Islet precursor cell (in vitro differentiated cells): ENCODE data around the gene KAT2B.

ENCODE experiments used
- DNase-seq: peaks from one replicate; pipeline ENCODE4 v3.0.0-alpha.2; 2018

The KAT2B gene

DNA sequence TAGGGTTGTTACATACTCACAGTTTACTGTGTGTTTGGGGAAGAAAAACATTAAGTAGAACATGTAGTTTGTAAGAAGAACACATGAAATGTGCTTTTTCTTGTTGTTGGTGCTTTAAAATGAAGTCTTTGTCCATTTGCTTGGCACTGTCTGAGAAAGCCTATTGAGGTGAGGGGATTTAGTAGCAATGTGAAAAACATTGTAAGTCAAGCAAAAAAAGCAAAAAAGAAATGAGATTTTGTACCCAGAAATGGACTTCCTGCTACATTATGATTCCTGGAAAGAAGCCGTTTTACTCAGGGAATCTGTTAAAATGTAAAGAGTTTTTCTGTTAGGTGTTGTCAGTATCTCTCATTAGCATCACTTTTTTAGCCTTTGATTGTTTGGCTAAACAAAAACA is 59.9 kb downstream of the KAT2B start:
- no peak for DNase-seq

DNA sequence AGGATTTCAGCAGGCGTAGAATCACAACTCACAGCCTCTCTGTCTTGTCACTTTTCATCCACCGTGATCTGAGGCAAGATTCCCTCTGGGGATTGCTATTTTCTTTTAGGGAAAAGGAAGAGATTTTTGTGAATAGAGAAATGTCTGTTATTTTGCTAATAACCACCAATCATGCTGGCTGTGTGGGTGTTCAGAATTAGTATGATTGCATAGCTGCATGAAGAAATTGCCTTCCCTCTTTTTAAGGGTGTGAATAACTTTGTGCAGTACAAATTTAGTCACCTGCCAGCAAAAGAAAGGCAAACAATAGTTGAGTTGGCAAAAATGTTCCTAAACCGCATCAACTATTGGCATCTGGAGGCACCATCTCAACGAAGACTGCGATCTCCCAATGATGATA is 60.8 kb downstream of the KAT2B start:
- no peak for DNase-seq

DNA sequence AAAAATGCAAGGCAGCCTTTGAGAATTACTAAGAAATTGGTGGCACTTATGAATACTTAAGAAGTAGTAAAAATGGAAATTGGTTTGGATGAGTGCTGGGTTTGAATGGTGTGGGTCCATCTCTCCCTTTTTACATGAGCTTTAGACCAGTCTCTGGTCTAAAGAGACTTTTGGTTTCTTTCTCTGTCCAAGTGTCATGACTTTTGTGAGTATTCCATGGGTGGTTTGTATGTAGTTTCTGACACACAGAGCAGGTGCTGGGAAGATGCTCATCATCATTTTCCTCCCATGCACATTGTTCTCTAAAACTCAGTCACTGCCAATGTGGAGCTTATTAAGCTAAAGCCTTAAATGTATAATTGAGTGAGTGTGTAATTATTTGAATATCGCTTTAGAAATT is 63.5 kb downstream of the KAT2B start:
- DNase-seq, result no peak

DNA sequence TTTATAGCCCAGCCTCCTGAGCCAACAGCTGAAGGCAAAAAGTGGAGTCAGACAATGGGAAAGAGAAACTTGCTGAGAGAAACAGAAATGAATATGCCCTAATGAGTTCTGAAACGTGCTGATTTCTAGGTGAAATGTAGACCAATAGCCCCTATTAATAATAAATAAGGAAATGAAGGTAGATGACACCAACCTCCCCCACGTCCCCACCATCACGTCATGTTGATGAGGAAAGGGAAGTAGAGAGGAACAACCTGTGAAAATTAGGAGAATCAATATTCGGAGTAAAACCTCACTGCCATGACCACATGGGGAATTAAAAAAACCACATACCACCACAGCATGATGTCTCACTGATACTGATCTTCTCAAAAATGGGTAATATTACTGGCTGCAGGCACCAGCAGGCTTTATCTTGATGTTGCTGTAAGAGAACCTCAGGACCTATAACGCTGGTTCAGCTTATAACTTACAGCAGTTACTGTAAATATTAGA is 64.0 kb downstream of the KAT2B start:
- DNase-seq, result no peak

DNA sequence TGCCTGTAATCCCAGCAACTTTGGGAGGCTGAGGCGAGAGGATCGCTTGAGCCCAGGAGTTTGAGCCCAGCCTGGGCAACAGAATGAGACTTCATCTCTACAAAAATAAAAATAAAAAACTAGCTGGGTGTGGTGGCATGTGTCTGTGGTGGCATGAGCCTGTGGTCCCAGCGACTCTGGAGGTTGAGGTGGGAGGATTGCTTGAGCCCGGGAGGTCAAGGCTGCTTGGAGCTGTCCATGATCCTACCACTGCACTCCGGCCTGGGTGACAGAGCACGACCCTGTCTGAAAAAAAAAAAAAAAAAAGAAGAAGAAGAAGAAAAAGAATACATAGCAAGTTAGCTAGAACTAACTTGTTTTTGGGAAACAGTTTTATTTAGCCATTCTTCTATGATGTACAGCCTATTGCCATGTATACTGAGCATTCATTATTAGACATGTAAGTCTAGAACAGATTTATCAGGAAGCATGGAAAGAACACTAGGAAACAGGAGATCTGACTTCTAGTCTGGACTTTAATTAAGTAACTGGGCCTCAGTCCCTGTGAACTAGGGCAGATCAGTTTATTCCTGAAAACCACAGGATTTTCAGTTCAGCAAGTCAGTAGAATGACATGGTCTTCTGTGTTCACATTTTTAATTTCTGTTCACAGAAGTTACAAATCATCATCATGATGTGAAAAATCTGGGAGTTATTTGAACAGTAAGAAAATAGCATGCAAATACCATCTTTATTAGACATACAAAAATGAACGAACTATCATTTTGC is 65.5 kb downstream of the KAT2B start:
- no peak for DNase-seq

DNA sequence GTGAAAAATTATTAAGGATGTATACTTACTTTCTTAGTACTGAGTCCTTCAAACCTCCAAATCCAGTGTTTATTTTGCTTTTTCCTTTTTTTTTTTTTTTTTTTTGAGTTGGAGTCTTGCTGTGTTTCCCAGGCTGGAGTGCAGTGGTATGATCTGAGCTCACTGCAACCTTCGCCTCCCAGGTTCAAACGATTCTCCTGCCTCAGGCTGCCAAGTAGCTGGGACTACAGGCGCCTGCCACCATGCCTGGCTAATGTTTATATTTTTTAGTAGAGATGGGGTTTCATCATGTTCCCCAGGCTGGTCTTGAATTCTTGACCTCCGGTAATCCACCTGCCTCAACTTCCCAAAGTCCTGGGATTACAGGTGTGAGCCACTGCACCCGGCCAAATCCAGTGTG is 67.5 kb downstream of the KAT2B start:
- no peak for DNase-seq

DNA sequence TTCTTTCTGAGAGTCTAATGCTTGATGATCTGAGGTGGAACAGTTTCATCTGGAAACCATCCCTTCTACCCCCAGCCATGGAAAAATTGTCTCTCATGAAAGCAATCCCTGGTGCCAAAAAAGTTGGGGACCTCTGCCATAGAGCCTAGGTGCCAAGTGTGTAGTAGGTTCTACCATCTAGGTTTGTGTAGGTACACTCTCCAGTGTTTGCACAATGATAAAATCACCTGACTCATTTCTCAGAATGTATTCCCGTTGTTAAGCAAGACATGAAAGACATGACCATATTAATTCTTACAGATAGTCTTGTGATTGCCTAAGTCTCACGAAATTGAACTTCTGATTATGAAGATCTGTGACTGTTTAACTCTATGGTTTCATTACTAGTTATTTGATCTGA is 68.6 kb downstream of the KAT2B start:
- DNase-seq, result no peak

DNA sequence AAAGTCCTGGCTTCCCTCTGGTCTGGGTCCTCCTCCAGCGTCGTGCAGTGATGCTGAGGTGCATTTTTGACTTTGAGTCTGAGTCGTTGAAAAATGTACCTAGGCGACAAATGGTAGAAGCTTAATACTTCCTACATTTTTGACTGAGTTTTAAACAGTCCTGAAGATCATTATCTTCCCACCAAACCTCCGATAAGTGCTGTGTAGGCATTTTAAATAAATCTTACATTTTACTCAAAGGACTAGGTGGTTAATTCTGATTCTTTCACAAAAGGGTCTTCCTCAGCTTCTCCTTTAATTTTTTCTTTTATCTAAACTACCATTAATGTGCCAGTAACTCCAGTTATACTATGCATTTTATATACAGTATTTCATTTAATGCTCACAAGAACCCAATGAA is 70.6 kb downstream of the KAT2B start:
- DNase-seq, result no peak

DNA sequence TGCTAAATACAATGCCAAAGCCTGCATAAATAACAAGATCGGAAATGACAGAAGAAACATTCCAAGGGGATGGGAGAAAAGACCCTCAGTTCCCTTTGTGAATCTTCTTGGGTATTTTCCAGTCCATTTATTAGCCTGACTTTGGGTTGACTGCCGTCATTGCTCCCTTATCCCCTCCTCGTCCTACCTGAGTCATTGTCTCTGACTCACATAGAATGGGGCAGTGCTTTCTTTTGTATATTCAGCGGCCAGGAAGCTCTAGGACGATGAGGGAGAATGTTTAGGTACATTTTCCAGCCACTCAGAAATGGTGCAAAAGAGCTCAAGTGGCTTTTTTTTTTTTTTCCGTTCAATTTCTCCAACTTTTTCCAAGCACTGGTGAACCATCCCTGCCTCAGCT is 71.6 kb downstream of the KAT2B start:
- peak; percentile 55 for DNase-seq

DNA sequence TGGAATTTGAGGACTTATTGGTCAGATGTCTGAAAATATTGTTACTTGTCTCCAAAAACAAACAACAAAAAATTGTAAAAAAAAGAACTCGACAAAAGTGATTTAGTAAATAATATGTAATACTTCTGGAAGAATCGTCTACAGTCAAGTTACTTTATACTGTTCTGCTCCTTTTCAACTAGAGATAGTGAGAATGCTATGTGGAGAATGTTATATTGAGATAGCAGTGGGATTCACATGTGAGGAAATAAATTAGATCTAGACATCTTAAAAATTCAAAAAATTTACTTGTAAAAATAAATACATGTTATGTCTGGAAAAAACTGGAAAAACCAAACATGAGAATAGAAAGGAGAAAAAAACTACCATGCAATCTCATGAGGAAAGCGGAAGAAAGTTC is 80.8 kb downstream of the KAT2B start:
- DNase-seq, result no peak

DNA sequence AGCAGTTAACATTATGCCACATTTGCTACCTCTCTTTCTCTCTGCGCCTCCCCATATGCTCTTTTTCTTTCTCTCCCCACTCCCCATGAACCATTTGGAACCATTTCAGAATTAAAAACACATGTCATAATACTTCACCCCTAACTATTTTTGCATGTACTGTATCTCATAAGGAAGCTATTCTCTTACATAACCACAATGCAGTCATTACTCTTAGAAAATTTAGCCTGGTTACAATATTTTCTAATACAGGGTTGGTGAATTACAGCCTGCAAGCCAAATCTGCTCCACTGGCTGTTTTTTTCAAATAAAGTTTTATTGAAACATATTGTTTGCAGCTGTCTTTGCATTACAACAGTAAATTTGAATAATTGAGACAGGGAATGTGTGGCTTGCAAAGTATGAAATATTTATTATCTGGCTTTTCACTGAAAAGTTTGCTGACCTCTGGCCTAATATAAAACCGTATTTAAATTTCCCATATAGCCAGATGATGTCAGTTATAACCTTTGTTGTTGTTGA is 82.9 kb downstream of the KAT2B start:
- DNase-seq, result no peak

DNA sequence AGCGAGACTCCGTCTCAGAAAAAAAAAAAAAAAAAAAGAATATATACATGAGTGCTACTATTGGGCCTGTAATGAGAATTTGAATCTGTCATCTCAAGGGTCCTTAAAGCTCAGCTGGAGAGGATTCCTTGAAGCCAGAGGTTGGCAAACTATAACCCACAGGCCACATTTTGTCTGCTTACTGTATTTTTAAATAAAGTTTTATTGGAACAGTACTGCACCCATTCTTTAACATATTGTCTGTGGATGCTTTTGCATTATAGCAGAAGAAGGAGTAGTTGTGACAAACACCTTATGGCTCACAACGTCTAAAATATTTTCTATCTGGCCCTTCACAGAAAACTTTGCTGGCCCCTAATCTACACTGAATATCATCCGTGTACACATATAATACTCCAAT is 85.0 kb downstream of the KAT2B start:
- no peak for DNase-seq

DNA sequence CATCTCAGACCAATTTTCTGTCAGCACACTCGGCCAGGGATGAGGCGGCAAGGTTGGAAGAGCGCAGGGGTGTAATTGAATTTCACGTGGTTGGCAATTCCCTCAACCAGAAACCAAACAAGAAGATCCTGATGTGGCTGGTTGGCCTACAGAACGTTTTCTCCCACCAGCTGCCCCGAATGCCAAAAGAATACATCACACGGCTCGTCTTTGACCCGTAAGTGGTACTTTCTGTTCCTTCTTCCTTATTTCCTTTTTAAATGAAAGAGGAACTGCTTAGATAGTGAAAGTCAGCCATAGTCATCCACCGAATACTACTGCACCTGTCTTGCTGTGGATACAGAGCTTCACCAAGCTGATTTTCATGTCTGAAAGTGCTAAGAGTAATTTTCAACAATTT is 85.7 kb downstream of the KAT2B start:
- no peak for DNase-seq

DNA sequence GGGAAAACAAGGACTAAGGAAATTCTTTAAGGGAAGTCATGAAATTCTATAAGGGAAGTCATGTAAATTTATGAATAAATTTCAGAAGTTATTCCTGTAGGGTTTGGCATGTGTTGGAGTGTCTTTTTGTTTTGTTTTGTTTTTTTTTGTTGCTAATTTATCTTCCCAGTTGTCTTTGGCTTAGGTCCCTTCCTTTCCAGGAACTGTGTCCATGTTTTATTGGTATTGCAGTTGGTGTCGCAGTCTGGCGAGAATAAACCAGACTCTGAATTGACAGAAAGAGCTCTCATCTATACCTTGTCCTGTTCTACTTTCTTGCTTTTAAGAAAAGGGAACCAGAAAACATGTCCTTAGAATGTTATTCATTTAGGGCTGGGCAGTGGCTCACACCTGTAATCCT is 88.1 kb downstream of the KAT2B start:
- no peak for DNase-seq

DNA sequence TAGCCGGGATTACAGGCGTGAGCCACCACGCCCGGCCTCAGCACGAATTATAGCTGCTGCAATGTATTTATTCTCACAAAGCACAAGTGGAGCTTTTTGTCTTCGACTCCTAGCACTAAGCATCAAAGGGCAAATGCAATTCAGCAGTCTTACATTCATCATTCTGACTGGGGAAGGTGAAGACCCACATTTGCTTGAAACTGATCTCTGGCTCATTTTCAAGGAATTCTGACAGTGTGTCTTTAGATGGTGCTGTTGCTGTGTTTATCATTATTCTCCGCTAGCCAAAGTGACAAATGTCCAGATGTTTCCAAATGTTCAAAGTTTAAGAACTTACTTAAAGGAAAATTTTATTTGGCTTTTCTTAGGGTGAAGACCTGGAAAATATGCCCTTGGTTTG is 89.9 kb downstream of the KAT2B start:
- DNase-seq, result no peak

DNA sequence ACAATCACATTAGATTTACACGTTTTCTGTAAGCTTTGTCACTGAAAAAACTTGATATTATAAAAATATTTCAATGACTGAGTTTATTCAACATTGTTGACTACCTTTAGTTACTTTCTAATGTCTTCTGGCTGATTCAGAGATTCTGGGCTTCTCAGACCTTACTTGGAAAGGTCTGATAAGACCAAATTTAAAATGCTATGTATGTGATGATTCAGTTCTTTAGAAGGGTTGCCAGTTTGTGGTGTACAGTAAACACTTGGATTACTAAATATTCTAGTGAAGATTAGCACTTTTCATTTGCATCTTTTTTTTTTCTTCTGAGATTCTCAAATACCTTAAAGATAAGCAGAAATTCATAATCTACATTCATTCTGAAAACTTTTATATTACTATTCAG is 96.0 kb downstream of the KAT2B start:
- DNase-seq, result no peak

DNA sequence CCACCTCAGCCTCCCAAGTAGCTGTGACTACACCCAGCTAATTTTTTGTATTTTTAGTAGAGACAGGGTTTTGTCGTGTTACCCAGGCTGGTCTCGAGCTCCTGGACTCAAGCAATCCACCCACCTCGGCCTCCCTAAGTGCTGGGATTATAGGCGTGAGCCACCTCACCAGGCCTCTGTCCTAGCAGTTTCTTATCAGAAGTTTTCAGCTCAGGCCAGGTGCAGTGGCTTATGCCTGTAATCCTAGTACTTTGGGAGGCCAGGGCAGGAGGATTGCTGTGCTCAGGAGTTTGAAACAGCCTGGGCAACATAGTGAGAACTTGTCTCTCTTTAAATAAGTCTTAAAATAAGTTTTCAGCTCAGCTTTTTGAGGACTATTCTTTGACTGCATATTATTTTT is 97.4 kb downstream of the KAT2B start:
- no peak for DNase-seq

DNA sequence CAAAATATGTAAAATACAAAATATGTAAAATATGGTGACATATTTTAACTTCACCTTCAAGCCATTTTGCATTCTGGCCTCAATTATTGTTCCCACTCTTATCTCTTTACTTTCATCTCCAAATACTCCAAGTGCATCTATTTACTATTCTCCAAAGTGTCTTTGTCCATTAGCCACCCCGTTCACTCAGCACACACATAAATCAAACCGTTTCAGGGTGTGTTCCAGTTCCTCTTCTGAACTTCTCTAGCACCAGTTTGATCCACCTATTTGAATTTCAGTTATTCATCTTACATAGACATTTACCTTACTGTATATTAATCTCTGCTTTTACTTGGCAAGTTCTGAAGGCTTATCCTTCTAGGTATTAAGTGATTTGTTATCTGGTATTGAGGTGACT is 100.6 kb downstream of the KAT2B start:
- no peak for DNase-seq

DNA sequence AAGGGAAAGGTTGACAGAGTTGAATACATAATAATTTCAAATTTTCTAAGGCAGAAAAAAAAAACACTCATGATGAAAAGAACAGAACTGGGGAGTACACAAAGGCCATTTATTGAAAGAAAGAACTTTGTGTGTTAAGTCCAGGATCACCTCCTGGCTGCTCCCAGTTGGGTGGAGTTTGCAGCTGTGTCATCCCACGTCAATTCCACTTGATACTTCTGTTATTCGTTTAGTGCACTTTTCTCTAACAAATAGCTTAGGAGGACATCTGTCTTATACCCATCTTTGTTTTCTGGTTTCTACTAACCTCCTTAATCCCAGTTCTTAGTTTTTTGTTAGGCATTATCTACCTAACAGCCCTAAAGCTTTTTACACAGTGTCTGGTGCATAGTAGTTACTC is 101.1 kb downstream of the KAT2B start:
- DNase-seq, result no peak

DNA sequence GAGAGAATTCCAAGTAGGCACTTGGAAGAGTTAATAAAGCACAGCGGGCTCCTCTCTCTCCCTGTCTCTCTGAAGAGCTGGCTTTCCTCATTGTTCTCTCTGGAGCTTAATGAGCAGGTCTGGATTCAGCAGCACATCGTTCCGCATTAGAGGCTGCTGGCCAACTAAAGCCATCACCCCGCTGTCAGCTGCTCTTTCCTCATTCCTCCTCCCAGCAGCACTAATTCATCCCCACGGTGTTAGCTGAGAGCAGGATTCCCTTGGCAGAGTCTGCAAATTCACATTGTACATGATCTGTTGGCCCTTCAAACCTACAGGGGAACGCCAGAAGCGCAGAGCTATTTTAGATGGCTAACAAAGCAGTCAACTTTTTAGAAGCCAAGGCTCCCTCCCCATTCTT is 101.6 kb downstream of the KAT2B start:
- peak; percentile 84 for DNase-seq

DNA sequence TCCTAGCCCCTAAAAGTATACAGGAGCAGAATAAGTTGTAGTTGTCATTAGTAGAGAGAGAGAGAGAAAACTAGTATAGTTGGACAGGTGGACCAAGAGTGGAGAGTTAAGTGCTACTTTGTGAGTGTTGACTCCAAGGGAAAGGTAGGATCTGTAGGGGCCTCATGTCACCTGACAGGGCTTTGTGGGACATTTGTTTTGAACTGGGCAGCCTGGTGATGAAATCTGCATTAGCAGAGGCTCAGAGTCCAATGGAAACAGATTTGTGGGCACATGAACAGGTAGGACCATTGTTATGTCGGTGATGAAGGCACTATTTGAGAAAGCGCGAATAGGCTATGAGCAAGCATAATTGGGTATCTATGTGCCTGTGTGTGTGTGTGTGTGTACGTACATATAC is 102.3 kb downstream of the KAT2B start:
- DNase-seq, result no peak

DNA sequence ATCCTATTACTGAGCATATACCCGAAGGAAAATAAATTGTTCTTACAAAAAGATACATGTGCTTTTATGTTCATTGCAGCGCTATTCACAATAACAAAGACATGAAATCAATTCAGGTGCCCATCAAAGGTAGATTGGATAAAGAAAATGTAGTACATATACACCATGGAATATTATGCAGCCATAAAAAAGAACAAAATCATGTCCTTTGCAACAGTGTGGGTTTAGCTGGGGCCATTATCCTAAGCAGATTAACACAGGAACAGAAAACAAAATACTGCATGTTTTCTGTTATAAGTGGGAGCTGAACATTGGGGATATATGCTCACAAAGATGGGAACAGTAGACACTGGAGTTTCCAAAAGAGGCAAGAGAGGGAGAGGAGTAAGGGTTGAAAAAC is 103.3 kb downstream of the KAT2B start:
- no peak for DNase-seq

DNA sequence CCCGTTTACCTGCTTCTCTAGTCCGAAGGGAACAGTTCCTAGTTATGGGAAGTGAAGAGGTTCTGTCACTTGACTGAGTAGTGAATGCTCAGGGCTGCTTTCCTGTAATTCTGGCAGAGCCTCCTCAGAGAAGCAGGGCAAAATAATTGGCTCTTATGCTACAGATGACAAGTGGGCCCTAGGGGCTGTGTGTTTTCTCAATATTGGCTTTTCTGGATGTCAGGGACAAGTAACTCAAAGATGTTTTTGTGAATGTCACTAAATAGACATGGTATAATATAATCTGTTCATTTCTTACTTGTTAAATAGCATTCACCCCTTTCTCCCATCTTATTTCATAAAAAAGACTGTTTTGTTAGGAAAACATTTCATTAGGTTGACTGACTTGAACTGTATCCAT is 105.6 kb downstream of the KAT2B start:
- no peak for DNase-seq

DNA sequence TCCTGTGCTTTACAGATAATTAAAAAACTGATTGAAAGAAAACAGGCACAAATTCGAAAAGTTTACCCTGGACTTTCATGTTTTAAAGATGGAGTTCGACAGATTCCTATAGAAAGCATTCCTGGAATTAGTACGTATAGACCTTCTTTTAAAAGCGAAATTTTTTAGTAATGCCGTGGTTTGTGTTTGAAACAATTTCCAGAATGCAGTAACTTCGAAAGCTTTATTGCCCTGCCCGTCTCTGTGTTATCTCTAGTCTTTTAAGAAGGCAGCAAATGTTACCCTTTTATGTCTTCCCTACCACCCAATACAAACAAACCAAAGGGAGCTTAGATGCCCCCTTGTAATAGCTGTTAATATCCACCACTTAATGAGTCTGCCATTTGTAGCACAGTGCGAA is 106.1 kb downstream of the KAT2B start:
- DNase-seq, result no peak

DNA sequence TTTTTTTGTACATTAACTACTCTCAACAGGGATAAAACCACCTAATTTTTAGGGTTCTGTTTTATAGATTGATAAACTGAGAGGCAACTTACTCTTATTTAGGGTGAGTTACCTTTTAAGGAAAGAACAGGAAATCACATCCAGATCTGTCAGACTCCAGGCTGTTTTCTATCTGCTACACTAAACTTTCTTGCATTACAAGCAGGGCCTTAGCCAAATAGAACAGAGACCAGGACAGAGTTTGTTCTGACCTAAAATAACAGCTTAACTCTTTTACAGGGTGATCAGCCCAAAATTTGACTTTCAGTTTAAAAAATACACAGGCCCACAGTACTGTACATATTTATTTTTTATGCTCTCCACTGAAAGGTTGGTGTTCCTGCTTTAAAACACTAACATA is 107.1 kb downstream of the KAT2B start:
- no peak for DNase-seq
